Stimulated activated CD4-positive, alpha-beta T cell treated with anti-CD3 and anti-CD28 coated beads, Interleukin-1b, Interleukin-23, amount 100 ng/mL, for 24 hours (primary cell): ENCODE results near the gene TMEM263.
"Not testable (repeated sequence)": the region's sequence is repeated elsewhere in the genome, so short reads cannot be mapped to it uniquely, and the experiment has no call there.

Experiments
- DNase-seq, 4 experiments: peaks; one replicate each; pipeline ENCODE4 v3.0.0-alpha.2; 2020; ENCODE audit warnings: low read depth in 4 of 4, low spot score in 1 of 4

TMEM263 gene

DNA sequence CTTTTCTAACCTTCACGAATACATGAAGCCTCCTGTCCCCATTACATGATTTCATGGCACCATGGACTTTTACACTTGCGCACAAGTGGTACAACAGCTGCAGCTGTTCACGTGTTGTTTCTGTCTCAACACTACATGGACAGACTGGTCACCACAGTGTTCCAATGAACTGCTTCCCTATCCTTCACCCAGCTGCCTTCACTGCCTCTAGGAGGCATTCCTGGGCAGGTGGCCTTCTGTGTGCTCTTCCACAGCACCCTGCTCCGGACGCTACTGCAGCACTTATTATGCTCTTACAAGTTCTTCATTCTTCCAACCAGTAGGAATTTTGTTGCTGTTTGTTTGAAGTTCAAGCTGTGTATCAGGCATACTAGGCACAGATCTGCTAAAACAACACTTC is 29.8 kb downstream of the TMEM263 start:
- no peak for DNase-seq

DNA sequence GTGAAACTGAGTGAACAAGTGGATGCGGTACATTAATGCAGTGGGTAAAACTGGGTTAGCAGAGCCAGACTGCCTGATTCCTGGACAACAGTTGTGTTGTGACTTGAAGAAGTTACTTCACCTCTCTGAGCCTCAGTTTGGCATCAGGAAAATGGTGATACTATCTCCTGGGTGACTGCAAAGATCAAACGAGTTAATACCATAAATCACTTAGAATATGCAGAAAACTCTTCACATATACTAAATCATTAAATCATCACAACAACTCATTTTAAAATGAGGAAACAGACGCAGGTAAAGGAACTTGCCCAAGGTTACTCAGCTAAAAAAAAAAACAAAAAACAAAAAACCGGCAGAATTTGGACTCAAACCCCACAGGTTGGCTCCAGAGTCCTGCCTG is 30.4 kb downstream of the TMEM263 start:
- no peak for DNase-seq

GRCh38 chr12:106986625-106987389 is 31.1 kb downstream of the TMEM263 start, which contains the start of gene MTERF2:
MTERF2 (minus strand) TSS chr12:106987146; CDS start chr12:106978714, 8,432 bp downstream.
- peak; percentile 61 to 72 (median 68) for DNase-seq

DNA sequence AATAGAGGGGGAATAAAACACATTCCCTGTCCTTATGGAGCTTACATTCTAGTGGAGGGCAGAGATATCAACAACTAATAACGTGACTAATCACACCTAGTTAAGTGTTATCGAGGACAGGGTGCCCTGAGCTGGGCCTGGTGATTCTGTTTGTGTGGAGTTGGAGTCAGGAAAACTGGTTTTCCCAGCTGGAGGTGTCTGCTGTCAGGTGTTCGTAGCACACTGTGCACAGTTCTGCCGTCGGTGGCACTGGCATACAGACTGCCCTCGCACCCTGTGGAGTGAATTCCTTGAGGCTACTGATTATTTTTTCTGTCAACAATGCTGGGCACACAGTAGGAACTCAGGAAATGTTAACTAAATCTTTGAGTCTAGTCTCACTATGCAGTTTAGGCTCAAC is 32.1 kb downstream of the TMEM263 start:
- DNase-seq: no peak

GRCh38 chr12:106994579-106995220 is 39.0 kb downstream of the TMEM263 start:
- DNase-seq: no peak

DNA sequence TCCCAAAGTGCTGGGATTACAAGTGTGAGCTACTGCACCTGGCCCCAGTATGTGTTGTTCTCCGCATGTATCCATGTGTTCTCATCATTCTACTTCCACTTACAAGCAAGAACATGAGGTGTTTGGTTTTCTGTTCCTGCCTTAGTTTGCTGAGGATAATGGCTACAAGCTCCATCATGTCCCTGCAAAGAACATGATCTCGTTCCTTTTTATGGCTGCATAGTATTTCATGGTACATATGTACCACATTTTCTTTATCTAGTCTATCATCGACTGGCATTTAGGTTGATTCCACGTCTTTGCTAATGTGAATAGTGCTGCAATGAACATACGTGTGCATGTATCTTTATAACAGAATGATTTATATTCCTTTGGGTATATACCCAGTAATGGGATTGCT is 40.4 kb downstream of the TMEM263 start:
- DNase-seq: not testable (repeated sequence)

DNA sequence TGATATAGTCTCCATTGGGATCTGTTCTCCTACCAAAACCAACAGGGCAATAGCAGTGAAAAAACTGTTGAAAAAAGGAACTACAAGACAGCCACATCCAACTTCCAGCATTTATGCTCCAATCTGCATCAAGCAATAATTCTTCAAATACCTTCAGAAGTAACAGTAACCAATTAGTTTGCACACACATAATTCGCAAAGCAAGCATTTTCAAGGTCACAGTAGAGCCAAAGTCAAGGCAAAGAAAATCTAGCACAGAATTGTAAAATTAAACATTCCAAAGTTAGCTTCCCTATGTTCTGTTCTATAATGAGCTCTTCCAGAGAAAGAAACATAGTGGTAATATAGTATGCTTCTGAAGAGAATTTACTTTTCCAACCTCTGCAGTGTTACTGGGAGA is 42.2 kb downstream of the TMEM263 start:
- DNase-seq: no peak

GRCh38 chr12:106999446-106999845 is 43.7 kb downstream of the TMEM263 start:
- no peak for DNase-seq

DNA sequence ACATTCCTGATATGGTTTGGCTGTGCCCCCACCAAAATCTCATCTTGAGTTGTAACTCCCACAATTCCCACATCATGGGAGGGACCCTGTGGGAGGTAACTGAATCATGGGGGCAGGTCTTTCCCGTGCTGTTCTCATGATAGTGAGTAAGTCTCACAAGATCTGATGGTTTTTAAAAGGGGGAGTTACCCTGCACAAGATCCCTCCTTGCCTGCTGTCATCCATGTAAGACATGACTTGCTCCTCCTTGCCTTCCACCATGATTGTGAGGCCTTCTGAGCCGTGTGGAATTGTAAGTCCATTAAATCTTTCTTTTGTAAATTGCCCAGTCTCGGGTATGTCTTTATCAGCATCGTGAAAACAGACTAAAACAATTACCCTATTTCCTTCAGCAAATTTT is 47.0 kb downstream of the TMEM263 start:
- not testable (repeated sequence) for DNase-seq

- DNase-seq: no peak
Observed at GRCh38 chr12:107007411-107007810, 51.7 kb downstream of the TMEM263 start.

DNA sequence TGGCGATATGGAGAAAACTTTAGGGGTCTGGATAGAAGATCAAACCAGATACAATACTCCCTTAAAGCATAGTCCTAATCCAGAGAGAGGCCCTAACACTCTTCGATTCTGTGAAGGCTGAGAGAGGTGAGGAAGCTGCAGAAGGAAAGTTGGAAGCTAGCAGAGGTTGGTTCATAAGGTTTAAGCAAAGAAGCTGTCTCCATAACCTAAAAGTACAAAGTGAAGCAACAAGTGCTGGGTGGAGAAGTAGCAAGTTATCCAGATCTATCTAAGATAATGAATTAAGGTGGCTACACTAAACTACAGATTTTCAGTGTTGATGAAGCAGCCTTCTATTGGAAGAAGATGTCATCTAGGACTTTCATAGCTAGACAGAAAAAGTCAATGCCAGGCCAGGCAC is 55.8 kb downstream of the TMEM263 start:
- no peak for DNase-seq

DNA sequence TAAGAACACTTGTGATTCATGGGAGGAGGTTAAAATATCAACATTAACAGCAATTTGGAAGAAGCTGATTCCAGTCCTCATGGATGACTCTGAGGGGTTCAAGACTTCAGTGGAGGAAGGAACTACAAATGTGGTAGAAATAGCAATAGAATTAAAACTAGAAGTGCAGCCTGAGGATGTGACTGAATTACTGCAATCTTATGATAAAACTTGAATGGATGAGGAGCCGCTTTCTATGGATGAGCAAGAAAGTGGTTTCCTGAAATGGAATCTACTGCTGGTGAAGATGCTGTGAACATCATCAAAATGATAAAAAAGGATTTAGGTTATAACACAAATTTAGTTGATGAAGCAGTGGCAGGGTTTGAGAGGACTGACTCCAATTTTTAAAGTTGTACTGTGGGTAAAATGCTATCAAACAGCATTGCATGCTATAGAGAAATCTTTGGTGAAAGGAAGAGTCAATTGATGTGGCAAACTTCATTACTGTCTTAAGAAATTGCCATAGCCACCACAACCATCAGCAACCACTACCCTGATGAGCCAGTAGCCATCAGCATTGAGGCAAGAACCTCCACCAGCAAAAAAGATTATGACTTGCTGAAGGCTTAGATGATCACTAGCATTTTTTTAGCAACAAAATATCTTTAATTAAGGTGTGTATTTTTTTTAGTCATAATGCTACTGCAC is 57.2 kb downstream of the TMEM263 start:
- no peak for DNase-seq

DNA sequence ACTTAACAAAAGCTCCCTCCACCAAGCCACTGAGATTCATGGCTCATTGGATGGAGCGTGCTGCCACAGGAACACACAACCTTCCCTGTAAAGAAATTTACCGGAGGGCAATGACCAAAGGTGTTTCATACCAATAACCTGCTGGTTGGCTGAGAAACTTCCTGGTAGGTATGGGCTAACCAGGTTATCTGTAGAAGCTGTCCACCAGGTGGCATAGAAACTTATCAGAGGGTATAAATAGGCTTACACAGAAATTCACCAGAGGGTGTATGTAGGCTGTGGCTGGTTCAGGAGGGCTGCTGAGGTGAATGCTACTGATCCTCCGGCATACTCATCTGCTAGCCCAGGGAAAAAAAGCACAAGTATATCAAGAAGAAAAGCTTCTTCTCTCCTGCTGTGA is 58.3 kb downstream of the TMEM263 start:
- no peak for DNase-seq

DNA sequence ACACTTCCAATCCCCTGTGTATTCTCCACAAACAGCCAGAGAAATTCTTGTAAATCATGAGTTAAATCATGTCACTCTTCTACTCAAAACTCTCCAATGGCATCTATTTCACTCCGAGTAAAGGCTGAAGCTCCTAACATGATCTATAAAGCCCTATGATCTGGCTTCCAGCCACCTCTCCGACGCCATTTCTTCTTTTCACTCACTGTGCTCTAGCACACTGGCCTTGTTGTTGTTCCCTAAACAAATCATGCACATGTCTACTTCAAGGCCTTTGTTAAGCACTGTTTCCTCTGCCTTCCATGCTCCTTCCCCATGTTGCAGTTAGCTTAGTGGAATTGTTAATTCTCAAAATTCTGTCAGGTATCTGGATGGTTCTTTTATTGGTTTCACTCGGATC is 61.3 kb downstream of the TMEM263 start:
- DNase-seq: no peak

- DNase-seq: no peak
Observed at GRCh38 chr12:107019546-107019945, 63.8 kb downstream of the TMEM263 start.
